ENCODE results near the gene STXBP2. TPM values are rescaled to one million over a fixed set of nuclear protein-coding genes. Genes with fewer than 3 reads are reported as not detected.
A peak's percentile ranks its signal among the peaks of the same experiment; 100 is the strongest.

The STXBP2 gene
- total and polyA plus RNA-seq, 10 donors: 58.8 to 455 (median 182) TPM

DNA sequence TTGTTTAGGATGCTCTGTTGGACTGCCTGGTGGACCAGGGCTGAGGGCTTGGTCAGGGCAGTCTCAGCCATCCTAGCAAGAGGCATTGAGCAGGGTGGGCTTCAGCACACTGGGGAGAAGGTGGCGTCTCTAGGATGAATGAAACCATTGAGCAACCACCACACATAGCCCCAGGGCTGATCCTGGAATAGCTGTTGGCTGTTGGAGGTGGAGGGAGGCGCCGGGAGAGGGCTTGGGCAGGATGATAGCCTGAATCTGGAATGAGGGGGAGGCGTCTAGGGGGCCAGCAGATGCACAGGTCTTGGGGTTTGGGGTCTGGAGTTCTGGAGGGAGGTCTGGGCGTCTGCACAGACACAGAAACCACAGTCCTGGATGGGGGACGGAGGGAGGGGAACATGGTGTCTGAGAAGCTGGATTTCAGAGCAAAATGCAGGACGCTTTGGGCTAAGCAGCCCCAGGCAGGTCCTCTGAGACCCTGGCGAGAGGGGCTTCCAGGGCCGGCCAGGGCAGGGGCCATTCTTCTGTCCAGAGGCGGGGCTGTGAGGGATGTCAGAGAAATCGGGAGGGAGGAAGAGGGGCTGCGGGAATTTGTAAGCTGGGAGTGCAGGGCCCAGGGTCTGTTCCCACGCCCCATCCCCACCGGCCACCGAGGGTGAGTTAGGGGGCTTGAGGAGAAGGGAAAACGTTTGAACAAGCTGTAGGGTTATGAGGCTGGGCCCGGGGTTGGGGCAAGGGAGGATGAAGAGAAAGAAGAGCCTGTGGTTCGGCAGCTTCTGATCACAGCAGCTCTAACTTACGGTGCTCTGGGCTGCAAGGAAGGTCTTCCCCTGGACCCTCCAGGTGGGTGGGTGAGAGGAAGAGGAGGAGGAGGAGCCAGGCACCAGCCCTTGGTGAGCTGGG lies 48.9 kb downstream of the STXBP2 start:
- peaks cover 0 to 18% (median 0%) of the 10 kb centered on the region in 7 donors for H3K27me3 ChIP-seq (replicated peaks in 1 of 7)
- DNase-seq: peak; percentile 69
- TF ChIP-seq POLR2AphosphoS5 (IDR thresholded peaks at IDR 0.05) (peak in 2 of 3 donors; percentile 10 to 55), POLR2A (IDR thresholded peaks at IDR 0.05) (no peak)
- peaks cover 2 to 41% (median 14%) of the 10 kb centered on the region in 6 donors for H3K4me1 ChIP-seq
- no peak overlapping the region for H3K27ac ChIP-seq
- no peak overlapping the region for H3K4me3 ChIP-seq
- no peaks in the 10 kb centered on the region for H3K9me3 ChIP-seq
- WGBS, 5 donors: 70 to 76% (median 72%) methylated on average over 19 of the region's 19 CpGs
- peaks cover 0 to 53% (median 29%) of the 10 kb centered on the region in 6 donors for H3K36me3 ChIP-seq
- intact Hi-C loops (cut with DNase I; ENCODE audit: low total_unique reads): no loop called here

DNA sequence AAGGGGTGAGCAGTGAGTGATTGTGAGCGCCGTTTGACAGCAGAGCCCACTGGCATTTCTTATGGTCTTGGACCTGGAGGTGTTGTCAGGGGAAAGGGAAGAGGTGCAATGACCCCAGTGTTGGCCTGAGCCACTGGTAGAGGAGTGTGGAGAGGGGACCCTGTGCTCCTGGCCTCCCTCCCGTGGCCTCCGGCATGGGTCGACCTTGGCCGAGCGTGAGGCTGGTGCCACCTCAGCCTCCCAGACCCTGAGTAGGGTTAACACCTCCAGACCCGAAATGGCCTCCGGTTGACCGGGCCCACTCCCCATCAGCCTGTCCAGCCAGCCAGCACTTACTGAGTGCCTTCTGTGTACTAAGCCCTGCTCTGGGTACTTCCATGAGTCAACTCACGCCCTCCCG lies 50.3 kb downstream of the STXBP2 start:
- peaks cover 0 to 30% (median 9%) of the 10 kb centered on the region in 6 donors for H3K4me1 ChIP-seq
- H3K9me3 ChIP-seq: no peaks in the 10 kb centered on the region
- H3K27me3 ChIP-seq (replicated peaks in 1 of 7): peaks cover 0 to 18% (median 0%) of the 10 kb centered on the region in 7 donors
- no peak overlapping the region for H3K4me3 ChIP-seq
- TF ChIP-seq POLR2AphosphoS5 (IDR thresholded peaks at IDR 0.05) (peak; percentile 27 to 73 (median 40)), POLR2A (IDR thresholded peaks at IDR 0.05) (no peak)
- peak; percentile 69 for DNase-seq
- H3K27ac ChIP-seq: no peak overlapping the region
- intact Hi-C loops (cut with DNase I; ENCODE audit: low total_unique reads): no loop called here
- WGBS, 5 donors: 87 to 92% (median 90%) methylated on average over 12 of the region's 12 CpGs
- H3K36me3 ChIP-seq: peaks cover 0 to 50% (median 29%) of the 10 kb centered on the region in 6 donors

DNA sequence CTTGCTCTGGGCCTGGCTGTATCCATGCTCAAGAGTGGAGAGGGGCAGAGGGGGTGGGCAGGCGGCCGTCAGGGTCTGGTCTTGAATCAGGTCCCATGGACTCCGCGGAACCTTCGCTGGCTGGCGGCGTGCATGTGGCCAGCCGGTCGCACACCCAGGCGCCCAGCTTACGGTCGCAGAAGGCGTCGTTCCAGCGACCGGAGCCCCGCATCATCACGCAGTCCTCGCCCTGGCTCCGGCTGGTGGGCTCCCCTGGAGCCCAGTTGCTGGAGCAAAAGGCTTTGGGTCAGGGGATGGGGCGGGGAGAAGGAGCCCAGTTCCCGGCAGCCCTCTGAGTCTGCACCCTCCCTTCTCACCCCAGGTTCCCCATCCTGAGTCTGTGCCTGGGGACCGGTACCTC lies 52.3 kb downstream of the STXBP2 start:
- intact Hi-C loops (cut with DNase I; ENCODE audit: low total_unique reads): no loop called here
- peaks cover 0 to 30% (median 10%) of the 10 kb centered on the region in 6 donors for H3K36me3 ChIP-seq

DNA sequence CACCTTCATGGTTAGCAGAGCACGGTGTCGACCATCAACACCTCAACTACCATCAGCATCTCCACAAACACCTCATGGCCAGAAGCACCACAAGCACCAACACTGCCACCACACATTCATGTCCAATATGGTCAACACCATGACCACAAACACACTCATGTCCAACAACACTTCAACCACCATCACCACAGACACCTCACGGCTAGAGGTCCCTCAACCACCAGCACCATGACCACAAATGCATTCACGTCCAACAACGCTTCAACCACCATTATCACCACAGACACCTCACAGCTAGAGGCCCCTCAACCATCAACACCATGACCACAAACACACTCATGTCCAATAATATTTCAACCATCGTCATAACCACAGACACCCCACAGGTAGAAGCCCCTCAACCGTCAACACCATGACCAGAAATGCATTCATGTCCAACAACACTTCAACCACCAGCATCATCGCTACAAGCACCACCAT lies 53.9 kb downstream of the STXBP2 start:
- peaks cover 0 to 18% (median 0%) of the 10 kb centered on the region in 7 donors for H3K27me3 ChIP-seq (replicated peaks in 1 of 7)
- TF ChIP-seq POLR2AphosphoS5 (IDR thresholded peaks at IDR 0.05) (no peak), POLR2A (IDR thresholded peaks at IDR 0.05) (no peak)
- TF ChIP-seq, protein P1, sequence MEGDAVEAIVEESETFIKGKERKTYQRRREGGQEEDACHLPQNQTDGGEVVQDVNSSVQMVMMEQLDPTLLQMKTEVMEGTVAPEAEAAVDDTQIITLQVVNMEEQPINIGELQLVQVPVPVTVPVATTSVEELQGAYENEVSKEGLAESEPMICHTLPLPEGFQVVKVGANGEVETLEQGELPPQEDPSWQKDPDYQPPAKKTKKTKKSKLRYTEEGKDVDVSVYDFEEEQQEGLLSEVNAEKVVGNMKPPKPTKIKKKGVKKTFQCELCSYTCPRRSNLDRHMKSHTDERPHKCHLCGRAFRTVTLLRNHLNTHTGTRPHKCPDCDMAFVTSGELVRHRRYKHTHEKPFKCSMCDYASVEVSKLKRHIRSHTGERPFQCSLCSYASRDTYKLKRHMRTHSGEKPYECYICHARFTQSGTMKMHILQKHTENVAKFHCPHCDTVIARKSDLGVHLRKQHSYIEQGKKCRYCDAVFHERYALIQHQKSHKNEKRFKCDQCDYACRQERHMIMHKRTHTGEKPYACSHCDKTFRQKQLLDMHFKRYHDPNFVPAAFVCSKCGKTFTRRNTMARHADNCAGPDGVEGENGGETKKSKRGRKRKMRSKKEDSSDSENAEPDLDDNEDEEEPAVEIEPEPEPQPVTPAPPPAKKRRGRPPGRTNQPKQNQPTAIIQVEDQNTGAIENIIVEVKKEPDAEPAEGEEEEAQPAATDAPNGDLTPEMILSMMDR (IDR thresholded peaks at IDR 0.05 in 8 of 11, conservative IDR thresholded peaks at IDR 0.05 in 3 of 11): no peak
- intact Hi-C loops (cut with DNase I; ENCODE audit: low total_unique reads): no loop called here
- DNase-seq: no peak
- H3K9me3 ChIP-seq: no peaks in the 10 kb centered on the region
- no peak overlapping the region for H3K4me3 ChIP-seq
- H3K27ac ChIP-seq: peak overlapping the region in 1 of 8 donors; percentile 78
- WGBS, 5 donors: 69 to 78% (median 74%) methylated on average over 8 of the region's 8 CpGs
- peaks cover 0 to 15% (median 0%) of the 10 kb centered on the region in 6 donors for H3K36me3 ChIP-seq
- peaks cover 6 to 43% (median 18%) of the 10 kb centered on the region in 6 donors for H3K4me1 ChIP-seq

More for the DNA sequence above, 52.3 kb downstream of the STXBP2 start:
- TF ChIP-seq POLR2A (IDR thresholded peaks at IDR 0.05) (no peak), POLR2AphosphoS5 (IDR thresholded peaks at IDR 0.05) (peak in 2 of 3 donors; percentile 6 to 31)
- TF ChIP-seq, protein P1 (IDR thresholded peaks at IDR 0.05 in 8 of 11, conservative IDR thresholded peaks at IDR 0.05 in 3 of 11): no peak
- no peaks in the 10 kb centered on the region for H3K9me3 ChIP-seq
- no peak overlapping the region for H3K27ac ChIP-seq
- 36 to 53% (median 43%) methylated on average over 15 to 23 of the region's 23 CpGs for WGBS, 5 donors
- peak; percentile 77 for DNase-seq
- H3K27me3 ChIP-seq (replicated peaks in 1 of 7): peaks cover 0 to 18% (median 0%) of the 10 kb centered on the region in 7 donors
- peaks cover 0 to 28% (median 5%) of the 10 kb centered on the region in 6 donors for H3K4me1 ChIP-seq
- H3K4me3 ChIP-seq: no peak overlapping the region

DNA sequence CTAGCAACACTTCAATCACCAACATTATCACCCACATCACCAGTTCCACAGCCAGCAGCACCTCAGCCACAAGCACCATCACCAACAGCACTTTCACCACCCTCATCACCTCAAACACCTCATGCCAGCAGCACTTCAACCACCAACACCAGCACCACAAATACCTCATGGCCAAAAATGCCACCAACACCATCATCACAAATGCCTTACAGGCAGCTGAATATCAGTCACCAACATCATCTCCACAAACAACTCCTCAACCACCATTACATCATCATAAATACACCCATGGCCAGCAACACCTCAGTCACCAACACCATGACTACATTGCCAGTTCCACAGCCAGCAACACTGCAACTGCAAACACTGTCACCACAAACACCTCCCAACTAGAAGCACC lies 54.6 kb downstream of the STXBP2 start:
- Histone ChIP-seq H3K36me3 (peaks cover 0 to 15% (median 0%) of the 10 kb centered on the region in 6 donors), H3K4me3 (no peak overlapping the region), H3K9me3 (no peaks in the 10 kb centered on the region), H3K27ac (peak overlapping the region in 1 of 8 donors; percentile 78), H3K27me3 (replicated peaks in 1 of 7) (peaks cover 0 to 18% (median 0%) of the 10 kb centered on the region in 7 donors), H3K4me1 (peaks cover 6 to 50% (median 19%) of the 10 kb centered on the region in 6 donors)
- no peak for TF ChIP-seq POLR2A (IDR thresholded peaks at IDR 0.05)
- no peak for TF ChIP-seq POLR2AphosphoS5 (IDR thresholded peaks at IDR 0.05)
- TF ChIP-seq, protein P1 (IDR thresholded peaks at IDR 0.05 in 8 of 11, conservative IDR thresholded peaks at IDR 0.05 in 3 of 11): no peak
- no peak for DNase-seq
- intact Hi-C loops (cut with DNase I; ENCODE audit: low total_unique reads): no loop called here
